Daoy (cell line): Measurements from ENCODE around the gene PNPO. TPM values are rescaled to one million over a fixed set of nuclear protein-coding genes. Genes with fewer than 3 reads are reported as not detected.
A peak's percentile ranks its signal among the peaks of the same experiment; 100 is the strongest.

Source experiments
- DNase-seq: peaks from one replicate; pipeline ENCODE4 v3.0.0-alpha.2; 2015; ENCODE audit warnings: low read depth
- total RNA-seq: library from RNA; depleted of rRNA; stranded (reverse); fragments of >200 nt; shearing (Covaris generic); gene quantifications from 2 replicates; pipeline ENCODE4 v1.2.3, GENCODE V29; 2014; rRNA removed

The PNPO gene
- 18.5 and 26.9 TPM in 2 replicates for total RNA-seq

DNA sequence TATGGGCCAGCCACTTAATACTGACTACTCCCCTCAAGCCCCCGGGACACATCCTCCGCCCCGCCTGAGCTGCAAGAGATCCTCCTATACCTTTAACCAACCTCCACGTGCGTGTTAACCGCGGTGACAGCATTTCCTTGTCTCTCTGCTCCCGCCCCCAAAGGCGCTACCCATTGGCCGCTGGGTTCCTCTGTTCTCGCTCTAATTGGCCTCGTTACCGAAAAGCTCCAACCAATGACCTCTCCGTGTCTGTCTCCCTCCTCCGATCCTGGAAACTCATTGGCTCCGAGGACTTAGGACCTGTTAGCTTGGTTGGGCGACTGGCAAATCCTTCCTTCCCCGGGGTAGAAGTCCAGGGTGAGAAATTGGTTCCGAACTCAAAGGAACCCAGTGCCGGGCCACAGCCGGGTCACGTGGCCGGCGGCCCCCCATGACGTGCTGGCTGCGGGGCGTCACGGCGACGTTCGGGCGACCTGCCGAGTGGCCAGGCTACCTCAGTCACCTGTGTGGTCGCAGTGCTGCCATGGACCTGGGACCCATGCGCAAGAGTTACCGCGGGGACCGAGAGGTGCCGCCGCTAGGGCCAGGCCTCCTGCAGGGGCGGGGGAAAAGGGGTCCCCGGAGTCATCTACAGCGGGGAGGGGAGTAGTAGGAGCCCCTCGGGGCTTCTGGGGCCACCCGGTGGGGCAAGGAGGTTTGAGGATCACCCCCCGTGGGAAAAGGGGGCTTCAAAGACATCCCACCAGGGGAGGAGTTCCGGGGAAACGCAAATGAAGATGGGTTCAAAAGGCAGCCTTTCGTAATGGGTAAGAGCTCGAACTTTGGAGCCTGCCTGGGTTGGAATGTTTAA is at the start of gene PNPO:
TSS of gene PNPO (plus strand) at position 326 of the 850 bp plus-strand sequence. CDS start at position 431, 105 bp downstream.
- peak; percentile 96 for DNase-seq

DNA sequence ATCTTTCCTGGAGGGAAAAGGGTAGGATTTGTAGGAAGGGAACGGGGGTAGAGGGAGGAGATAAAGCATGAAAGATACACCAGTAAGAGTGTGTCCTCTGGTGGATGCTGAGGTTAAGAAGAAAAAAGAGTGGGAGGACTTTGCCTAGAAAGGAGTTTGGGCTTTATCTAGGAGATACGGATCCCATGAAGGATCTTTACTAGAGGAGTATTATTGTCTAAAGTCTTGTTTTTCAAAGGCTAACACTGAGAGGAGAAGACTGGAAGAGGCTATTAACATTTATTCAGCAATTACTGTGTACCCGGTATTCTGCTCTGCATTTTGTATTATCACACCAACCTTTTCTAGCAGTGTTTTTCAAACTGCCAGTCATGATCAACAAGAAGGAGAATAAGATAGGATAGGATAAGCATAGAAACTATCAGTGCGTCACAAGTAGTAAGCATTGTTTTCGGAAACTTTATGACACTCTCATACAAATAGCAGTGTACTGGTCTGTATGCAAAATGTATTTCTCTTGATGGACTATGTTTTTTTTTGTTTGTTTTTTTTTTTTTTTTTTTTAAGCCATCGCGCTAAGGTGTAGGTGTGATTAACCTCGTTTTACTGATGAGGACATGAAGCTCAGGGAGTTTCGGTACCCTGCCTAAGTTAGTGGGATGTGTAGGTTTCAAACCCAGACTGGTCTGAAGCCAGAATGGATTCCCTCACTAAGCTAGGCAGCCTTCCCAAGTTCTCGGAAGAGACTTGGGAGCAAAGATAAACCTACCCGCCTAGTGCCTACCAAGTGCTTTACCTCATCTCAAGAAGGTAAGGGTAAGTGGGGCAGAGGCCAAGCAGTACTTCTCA is 46.6 kb upstream of the PNPO start:
- no peak for DNase-seq

DNA sequence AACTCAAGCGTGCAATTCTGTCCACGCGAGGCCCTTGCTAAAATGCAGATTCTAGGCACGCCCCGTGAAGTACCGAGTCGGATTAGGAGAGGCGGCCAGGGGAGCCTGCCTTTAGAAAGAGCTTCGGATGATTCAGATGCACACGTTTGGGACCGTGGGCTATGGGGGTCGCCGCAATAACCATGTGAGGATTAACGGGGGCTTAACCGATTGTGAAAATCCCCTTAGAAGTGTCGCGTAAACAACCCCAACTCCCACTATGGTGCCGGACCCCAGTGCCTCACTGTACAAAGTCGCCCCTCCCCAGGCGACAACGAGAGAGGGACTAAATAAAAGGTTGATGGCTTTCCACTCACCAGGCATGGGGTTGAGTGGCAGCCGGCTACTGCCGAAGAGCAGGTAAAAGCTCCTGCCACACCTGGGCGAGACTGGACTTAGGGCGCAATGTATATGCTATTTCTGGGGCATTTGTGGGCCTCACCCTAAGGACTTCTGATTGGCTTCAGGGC is 46.0 kb upstream of the PNPO start:
- DNase-seq, result no peak

DNA sequence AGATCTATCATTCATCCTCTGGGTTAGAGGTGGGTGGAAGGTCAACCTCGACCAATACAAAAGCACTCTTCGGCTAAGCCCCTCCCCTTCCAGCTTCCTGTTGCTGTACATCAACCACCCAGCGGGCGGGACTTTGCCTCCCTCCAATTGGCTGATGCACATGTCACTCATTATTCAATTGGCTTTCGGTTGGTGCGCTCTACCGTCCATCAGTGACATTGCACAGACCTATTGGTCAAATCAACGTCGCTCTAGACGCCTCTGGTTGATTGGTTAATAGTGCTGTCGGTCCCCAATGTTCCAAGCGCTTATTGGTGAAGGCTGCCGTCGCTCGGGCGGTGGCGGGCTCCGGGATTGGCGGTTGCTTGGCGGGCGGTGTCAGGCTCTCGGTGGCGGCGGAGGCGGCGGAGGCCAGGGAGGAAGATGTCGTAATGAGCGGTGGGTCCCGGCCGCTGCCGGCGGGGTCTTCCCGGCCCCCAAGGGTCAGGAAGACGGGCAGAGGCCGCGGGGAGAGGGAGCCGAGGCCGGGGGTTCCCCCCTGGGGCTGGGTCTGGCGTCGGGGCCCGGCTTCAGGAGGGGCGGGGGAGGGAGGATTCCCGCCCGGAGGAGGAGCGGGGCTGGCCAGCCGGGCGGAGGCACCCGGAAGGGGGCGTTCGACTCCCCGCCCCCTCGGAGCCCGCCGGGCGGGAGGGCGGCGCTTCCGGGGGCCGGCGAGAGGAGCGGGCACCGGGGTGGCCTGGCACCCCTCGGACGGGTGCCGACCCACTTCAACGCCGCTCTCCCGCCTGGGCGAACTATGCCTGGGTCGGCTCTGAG is 45.3 kb upstream of the PNPO start, which contains the start of gene SP2:
TSS of gene SP2 (plus strand) at position 381 of the 816 bp plus-strand sequence. CDS start at position 432, 51 bp downstream.
- DNase-seq, result peak; percentile 98

DNA sequence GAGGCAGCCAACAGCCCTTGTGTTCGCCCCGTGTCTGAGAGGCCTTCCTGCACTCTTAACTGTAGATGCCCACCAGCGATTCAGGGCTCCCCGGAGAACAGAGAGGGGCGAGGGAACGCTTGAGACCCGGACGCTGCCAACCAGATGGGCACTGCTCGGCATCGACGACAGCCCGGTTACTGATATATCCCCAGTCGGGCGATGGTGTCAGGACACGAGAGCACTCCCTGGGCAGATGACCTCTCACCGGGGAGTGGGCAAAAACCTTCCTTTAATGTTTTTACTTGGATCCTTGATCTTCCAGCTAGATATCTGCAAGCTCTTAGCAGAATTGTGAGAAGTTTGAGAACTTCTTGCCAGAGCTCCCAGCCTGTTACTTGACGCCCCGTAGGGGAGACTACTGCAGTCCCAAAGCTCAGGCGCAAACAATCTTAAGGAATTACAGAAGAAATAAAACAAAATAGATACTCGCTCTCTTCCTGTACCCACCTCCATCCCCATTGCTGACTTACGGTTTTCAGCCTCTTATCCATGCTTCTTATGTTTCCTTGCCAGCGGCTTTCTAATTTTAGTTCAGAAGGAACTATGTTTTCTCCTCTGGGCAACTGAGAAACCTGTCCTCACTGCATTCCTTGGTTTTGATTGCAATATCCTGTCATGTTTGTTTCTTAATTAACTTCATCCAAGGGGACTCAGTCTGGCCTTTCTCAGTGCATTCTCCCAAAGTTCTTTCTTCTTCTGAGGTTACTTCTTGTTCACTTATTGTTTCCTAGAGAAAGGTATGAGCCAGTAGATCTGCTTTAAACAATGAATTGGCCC is 44.5 kb upstream of the PNPO start:
- no peak for DNase-seq

DNA sequence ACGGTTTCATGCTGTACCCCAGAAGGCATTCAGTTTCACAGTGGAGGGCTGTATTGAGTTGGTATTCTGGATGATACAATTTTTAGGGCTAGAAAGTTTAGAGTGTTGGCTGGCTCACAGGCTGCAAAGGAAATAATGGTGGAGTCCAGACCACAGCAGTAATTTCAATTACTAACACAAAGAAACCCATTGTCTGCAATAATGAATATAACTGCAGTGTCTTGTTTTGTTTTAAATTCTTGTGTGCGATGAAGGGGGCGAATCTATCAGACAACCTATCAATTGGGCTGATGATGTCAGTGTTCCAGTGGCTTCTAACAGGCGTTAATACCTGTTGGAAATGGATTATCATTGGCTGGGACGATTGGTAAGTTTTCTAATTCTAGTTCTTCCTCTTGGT is 43.8 kb upstream of the PNPO start:
- no peak for DNase-seq

DNA sequence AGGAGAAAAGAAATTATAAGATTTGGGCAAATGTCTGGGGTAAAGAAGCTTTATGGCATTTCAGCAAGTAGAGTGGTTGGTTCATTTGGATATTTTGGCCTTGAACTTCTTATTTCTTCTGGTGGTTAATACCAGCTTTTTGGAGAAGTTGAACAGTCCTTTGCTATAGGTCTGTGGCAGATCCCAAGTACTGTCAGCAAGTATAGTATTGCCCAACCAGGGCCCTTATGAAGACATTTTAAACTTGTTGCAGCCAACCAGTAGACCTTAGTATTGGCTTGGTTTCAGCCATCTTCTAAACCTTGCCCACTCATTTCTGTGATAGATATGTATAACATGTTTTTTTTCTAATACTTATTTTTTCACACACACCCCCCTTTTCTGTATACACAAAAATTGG is 43.1 kb upstream of the PNPO start:
- DNase-seq, result no peak

DNA sequence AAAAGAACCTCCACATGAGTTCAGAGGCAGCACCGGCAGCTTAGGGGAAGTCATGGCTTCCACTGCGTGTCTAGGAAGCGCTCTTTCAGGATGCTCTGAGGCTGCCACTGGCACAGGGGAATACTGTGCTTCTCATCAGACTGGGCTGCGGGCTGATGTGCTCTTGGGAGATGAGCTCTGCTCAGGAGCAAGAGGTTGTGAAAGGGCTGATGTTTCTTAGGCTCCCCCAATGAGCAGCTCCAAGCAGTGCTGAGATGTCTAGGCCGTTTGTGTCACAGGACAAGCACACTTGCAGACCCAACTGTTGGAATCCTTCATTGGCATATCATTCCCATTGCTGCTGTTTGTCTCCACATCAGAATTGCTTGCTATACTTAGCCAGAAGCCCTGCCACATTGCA is 41.7 kb upstream of the PNPO start:
- DNase-seq, result no peak

DNA sequence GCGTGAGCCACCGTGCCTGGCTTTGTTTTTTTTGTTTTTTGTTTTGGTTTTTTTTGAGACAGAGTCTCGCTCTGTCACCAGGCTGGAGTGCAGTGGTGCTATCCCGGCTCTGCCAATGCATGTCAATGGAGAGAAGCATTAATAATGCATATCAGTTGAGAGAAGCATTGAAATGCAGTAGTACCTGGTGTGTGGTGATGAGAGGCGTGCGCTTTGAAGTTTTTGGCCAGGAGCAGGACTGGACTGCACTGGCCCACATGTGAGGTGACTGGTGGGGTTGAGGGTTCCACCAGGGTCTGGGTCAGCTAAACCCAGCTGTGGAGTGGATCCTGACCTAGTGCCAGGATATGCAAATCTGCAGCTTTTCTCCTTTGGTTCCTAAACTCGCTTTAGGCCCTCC is 39.9 kb upstream of the PNPO start:
- no peak for DNase-seq

DNA sequence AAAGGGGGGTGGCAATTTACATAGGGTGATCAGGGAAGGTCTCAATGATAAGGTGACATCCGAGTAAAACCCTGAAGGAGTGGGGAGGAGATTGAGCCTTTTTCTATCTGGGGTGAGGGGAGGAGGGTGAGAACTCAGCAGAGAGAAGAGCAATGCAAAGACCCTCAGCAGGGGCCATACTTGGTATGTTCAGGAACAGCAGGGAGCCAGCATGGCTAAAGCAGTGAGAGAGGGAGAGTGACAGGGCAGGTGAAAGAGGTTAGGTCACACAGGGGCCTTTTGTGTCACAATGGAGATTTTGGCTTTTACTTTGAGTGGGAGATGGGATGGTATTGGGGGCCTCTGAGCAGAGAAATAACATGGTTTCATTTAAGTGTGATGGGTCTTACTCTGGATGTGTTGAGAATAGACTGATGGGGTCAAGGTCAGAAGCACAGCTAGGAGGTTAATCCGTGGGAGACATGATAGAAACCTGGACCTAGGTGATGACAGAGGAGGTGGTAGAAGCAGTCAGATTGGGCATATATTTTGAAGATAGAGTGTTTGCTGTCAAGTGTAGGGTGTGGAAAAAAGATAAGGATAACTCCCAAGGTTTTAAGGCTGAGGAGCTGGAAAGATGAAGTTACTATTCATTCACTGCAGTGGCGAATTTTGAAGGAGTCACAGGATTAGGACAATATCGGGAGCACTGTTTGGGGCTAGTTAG is 39.2 kb upstream of the PNPO start:
- no peak for DNase-seq

DNA sequence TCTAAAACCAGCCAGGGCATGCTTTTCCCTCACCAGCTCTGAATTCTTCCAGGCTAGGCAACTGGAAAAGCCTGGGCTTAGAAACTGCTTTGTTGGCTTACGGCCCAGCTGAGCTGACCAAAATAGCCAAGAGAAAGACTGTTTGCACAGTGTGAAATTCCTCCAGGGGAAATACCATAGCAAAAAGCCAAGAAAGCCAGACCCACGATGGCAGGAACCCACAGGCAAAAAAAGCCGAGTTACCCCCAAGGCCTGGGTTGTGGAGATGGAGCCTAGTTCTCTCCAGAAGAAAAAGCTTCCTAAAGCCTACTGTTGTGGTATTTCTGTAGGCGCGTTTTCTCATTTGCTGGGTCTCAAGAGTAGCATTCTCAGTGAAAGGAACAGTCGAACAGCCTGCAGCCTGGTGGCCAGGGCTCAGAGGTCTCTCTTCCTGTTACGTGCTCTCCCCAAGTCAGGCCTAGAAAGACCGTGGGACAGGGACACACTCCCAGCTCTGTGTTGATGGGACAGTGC is 36.1 kb upstream of the PNPO start:
- no peak for DNase-seq

DNA sequence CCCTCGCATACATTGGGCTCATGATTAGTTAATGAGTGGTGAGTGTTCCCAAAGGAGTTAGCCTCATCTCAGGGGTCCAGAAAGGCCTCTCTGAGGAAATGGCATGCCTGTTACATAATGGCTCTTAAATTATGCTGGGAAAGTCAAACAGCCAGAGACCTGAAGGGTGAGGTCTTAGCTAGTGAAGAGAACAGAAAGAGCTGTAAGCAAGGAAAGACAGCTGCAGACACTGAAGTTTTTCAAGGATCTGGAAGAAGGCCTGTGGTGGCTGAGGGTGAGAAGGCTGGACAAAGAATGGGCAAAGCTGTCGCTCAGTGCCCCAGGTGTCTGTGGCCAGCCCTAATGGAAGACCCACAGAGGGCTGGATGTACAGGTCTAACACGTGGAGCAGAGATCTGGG is 34.9 kb upstream of the PNPO start:
- no peak for DNase-seq

DNA sequence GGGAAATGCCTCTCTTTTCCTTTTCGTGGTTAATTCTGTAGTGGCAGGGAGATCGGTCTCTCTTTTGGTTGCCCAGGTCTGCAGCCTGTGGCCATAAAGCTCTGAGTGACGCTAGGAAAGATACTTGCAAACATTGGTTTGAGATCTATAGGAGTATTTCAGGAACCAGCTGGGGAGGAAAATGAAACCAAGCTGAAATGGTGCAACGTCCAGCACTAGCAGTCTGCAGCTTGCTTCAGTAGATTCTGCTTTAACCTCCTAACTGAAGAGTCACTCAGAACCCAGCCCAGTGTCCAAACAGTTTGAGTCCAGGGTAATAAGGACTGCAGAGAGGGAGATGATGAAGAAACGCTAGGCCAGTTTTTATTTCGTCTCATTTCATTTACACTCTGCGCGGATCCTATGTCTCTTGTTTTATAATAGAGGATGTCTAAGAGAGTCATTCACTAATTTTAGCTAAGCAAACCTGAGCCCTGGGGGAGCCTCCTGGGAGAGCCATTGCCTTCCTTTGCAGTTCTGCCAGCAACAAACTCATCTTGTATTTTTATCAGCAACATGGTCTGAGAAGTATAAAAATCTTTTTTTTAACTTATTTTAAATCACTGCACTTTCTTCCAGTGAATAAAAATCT is 33.3 kb upstream of the PNPO start:
- no peak for DNase-seq

DNA sequence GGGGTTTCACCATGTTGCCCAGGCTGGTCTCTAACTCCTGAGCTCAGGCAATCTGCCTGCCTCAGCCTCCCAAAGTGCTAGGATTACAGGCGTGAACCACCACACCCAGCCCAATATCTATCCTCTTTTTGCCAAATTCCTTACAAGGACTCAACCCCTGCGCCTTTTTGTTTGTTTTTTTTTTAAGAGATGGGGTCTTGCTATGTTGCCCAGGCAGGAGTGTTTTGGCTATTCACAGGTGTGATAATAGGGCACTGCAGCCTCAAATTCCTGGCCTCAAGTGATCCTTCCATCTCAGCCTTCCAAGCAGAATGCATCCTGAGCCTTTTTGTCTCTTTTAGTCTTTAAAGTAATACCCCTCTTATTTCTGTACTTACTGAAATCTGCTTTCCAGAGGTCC is 28.3 kb upstream of the PNPO start:
- DNase-seq, result no peak

DNA sequence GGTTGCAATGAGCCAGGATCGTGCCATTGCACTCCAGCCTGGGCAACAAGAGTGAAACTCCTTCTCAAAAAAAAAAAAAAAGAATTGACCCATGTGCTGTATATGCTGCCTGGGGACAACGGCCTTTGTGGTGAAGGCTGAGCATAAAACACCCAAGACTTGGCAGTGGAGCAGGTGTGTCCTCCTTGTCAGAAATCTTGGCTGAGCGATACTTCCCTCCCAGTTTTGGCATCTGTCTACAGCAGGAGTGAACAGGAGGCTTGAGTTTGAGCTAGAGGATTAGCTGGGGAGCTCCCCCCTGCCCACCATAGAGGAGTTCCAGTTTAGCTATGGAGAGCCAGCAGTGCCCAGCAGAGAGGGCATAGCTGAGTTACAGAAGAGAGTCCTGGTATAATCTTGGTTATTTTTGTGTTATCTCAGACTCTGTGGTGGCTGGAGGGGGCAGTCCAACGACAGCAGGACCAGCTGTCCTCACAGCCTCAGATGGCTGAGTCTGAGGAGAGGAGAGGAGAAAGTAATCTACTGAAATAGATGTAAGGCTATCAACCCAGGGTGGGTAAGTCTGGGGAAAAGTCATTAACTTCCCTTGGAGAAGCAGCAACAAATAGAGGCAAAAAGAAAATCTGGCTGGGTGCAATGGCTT is 26.9 kb upstream of the PNPO start:
- no peak for DNase-seq

DNA sequence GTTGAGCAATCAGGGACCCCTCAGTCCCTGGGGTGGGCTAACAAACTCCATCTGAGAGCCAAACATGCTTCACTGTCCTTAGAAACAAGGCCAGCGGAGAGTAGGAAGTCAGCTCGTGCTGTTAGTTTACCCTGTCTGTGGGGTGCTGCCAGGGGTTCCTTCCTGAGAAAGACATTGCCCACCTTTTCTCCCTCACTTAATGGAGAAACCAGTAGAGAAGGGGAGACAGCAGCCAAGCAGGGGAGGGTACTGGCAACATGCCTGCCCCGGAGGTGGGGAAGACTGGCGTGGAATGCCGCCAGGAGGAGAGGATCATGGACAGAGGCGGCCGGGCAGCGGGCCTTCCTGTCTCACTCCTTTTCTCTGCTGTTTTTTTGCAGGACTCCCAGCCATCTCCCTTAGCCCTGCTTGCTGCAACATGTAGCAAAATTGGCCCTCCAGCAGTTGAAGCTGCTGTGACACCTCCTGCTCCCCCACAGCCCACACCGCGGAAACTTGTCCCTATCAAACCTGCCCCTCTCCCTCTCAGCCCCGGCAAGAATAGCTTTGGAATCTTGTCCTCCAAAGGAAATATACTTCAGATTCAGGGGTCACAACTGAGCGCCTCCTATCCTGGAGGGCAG is 25.5 kb upstream of the PNPO start:
- no peak for DNase-seq

DNA sequence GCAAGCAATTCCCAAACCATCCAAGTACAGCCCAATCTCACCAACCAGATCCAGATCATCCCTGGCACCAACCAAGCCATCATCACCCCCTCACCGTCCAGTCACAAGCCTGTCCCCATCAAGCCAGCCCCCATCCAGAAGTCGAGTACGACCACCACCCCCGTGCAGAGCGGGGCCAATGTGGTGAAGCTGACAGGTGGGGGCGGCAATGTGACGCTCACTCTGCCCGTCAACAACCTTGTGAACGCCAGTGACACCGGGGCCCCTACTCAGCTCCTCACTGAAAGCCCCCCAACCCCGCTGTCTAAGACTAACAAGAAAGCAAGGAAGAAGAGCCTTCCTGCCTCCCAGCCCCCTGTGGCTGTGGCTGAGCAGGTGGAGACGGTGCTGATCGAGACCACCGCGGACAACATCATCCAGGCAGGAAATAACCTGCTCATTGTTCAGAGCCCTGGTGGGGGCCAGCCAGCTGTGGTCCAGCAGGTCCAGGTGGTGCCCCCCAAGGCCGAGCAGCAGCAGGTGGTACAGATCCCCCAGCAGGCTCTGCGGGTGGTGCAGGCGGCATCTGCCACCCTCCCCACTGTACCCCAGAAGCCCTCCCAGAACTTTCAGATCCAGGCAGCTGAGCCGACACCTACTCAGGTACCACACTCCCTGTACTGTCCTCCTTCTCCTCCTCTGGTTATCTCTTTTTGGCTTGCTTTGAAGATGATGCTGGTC is 24.7 kb upstream of the PNPO start:
- DNase-seq, result no peak

DNA sequence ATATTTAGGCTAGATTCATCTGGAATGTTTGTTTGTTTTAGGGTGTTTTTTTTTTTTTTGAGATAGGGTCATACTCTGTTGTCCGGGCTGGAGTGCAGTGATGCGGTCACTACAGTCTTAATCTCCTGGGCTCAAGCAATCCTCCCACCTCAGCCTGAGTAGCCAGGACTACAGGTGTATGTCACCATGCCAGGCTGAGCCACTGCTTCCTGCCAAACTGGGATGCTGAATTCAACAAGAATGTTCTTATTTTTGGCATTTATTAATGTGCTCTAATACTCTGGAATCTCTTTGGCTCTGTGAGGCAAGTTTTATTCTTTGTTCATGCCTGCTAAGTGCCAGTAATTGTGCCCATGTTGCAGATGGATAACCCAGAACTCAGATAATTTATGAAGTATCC is 23.8 kb upstream of the PNPO start:
- no peak for DNase-seq
